ENCODE results near the gene KIF1B. TPM values are rescaled to one million over a fixed set of nuclear protein-coding genes. Genes with fewer than 3 reads are reported as not detected.

Gene KIF1B
- polyA plus RNA-seq, 1 of the 3 experiments (the other 2 are of a cell fraction): 6.8 TPM

- no peaks in the 10 kb centered on the region for H4K20me1 ChIP-seq (ENCODE audit: insufficient read depth)
- no peak overlapping the region for H3K27ac ChIP-seq (ENCODE audit: low read depth in 2 of 2, low read length in 1 of 2)
- peaks cover 28 to 67% of the 10 kb centered on the region in 2 experiments for H3K36me3 ChIP-seq (replicated peaks in 1 of 2; ENCODE audit: control insufficient read depth in 1 of 2, insufficient read depth in 2 of 2, low read length in 1 of 2)
- POLR2A ChIA-PET: no interaction called here
- H3K9ac ChIP-seq: no peak overlapping the region
- TF ChIP-seq RCOR1 (IDR thresholded peaks at IDR 0.05; ENCODE audit: low read length): no peak
- TF ChIP-seq EZH2phosphoT487 (IDR thresholded peaks at IDR 0.05; ENCODE audit: borderline replicate concordance, low read depth): no peak
- TF ChIP-seq TAF1 (IDR thresholded peaks at IDR 0.05; ENCODE audit: borderline replicate concordance, low read depth, low read length): no peak
- TF ChIP-seq RFX5 (IDR thresholded peaks at IDR 0.05; ENCODE audit: low read length): no peak
- TF ChIP-seq CHD2 (IDR thresholded peaks at IDR 0.05; ENCODE audit: low read length, partially characterized antibody): no peak
- no peak for TF ChIP-seq SIN3A (IDR thresholded peaks at IDR 0.05; ENCODE audit: borderline replicate concordance, low read depth, low read length)
- TF ChIP-seq RXRA (IDR thresholded peaks at IDR 0.05; ENCODE audit: borderline replicate concordance, low read depth): no peak
- TF ChIP-seq NRF1 (IDR thresholded peaks at IDR 0.05; ENCODE audit: low read depth, low read length): no peak
- no peak for TF ChIP-seq ELF1 (IDR thresholded peaks at IDR 0.05)
- no peak for TF ChIP-seq SMC3 (IDR thresholded peaks at IDR 0.05; ENCODE audit: low read depth, low read length)
- TF ChIP-seq YY1 (IDR thresholded peaks at IDR 0.05; ENCODE audit: low read depth): no peak
- no peak for TF ChIP-seq PBX3 (IDR thresholded peaks at IDR 0.05)
- TF ChIP-seq TCF12 (IDR thresholded peaks at IDR 0.05): no peak
- TF ChIP-seq MEF2A (IDR thresholded peaks at IDR 0.05; ENCODE audit: borderline replicate concordance, low read depth): no peak
- TF ChIP-seq, protein P1, sequence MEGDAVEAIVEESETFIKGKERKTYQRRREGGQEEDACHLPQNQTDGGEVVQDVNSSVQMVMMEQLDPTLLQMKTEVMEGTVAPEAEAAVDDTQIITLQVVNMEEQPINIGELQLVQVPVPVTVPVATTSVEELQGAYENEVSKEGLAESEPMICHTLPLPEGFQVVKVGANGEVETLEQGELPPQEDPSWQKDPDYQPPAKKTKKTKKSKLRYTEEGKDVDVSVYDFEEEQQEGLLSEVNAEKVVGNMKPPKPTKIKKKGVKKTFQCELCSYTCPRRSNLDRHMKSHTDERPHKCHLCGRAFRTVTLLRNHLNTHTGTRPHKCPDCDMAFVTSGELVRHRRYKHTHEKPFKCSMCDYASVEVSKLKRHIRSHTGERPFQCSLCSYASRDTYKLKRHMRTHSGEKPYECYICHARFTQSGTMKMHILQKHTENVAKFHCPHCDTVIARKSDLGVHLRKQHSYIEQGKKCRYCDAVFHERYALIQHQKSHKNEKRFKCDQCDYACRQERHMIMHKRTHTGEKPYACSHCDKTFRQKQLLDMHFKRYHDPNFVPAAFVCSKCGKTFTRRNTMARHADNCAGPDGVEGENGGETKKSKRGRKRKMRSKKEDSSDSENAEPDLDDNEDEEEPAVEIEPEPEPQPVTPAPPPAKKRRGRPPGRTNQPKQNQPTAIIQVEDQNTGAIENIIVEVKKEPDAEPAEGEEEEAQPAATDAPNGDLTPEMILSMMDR (IDR thresholded peaks at IDR 0.05): no peak
- TF ChIP-seq GATA2 (CRISPR knock-in tag; IDR thresholded peaks at IDR 0.05): no peak
- no peak for TF ChIP-seq FOXM1 (IDR thresholded peaks at IDR 0.05; ENCODE audit: low read depth)
- TF ChIP-seq RAD21 (IDR thresholded peaks at IDR 0.05; ENCODE audit: low read length): no peak
- no peak for TF ChIP-seq REST (IDR thresholded peaks at IDR 0.05; ENCODE audit: low read depth, low read length)
- TF ChIP-seq FOSL2 (IDR thresholded peaks at IDR 0.05; ENCODE audit: borderline replicate concordance, low read depth): no peak
- no peak overlapping the region for H2AFZ ChIP-seq (ENCODE audit: low read depth)
- 94% methylated on average over 5 of the region's 5 CpGs for WGBS (ENCODE audit: low lambda C conversion rate)
- H3K4me2 ChIP-seq: no peak overlapping the region
- no peak overlapping the region for H3K4me3 ChIP-seq (ENCODE audit: low read depth in 2 of 2, low read length in 1 of 2)
- CTCF ChIA-PET: interaction anchor here (0.8 kb wide), 1 partner anchor 69 kb away, joined by 4 read pairs; the partner anchor contains the start of gene KIF1B
- no peaks in the 10 kb centered on the region for H3K27me3 ChIP-seq (ENCODE audit: insufficient read depth)
- no peaks in the 10 kb centered on the region for H3K9me2 ChIP-seq
- H3F3A ChIP-seq (replicated peaks; ENCODE audit: insufficient read depth): peaks cover 19% of the 10 kb centered on the region
- peaks cover 3 to 24% of the 10 kb centered on the region in 2 experiments for H3K4me1 ChIP-seq (ENCODE audit: control insufficient read depth in 1 of 2, insufficient read depth in 2 of 2, low read depth in 1 of 2, low read length in 1 of 2)
- H3K79me2 ChIP-seq (ENCODE audit: insufficient read depth): peaks cover 9% of the 10 kb centered on the region; the same call in 1 of the 2 replicates
- DNase-seq: no peak
- H3K9me3 ChIP-seq: no peaks in the 10 kb centered on the region
Measured at GRCh38 chr1:10278880-10279279, 68.5 kb downstream of the KIF1B start.

Measured in SK-N-SH (cell line).